ENCODE data around the gene ARIH1.
"Not testable (repeated sequence)": the region's sequence is repeated elsewhere in the genome, so short reads cannot be mapped to it uniquely, and the experiment has no call there.

Gene ARIH1

GRCh38 chr15:72473614-72474465, at the start of gene ARIH1:
Gene ARIH1, plus strand, starts transcription at chr15:72474330. Its CDS starts 310 bp downstream, at chr15:72474640.
- TF ChIP-seq JUND (IDR thresholded peaks at IDR 0.05; ENCODE audit: low read depth): no peak
- DNase-seq (ENCODE audit: low read depth in 1 of 2, low spot score in 1 of 2): peak; percentile 71 to 98
- in situ Hi-C loops (cut with HindIII; ENCODE audit: low pct_unique_long_range_greater_than_20kb, low sequenced_read_pairs): no loop called here

GRCh38 chr15:72426753-72427152, 47.4 kb upstream of the ARIH1 start:
- in situ Hi-C loops (cut with HindIII; ENCODE audit: low pct_unique_long_range_greater_than_20kb, low sequenced_read_pairs): no loop called here
- DNase-seq (ENCODE audit: low read depth in 1 of 2, low spot score in 1 of 2): no peak
- no peak for TF ChIP-seq JUND (IDR thresholded peaks at IDR 0.05; ENCODE audit: low read depth)

- DNase-seq (ENCODE audit: low read depth in 1 of 2, low spot score in 1 of 2): no peak
- in situ Hi-C loops (cut with HindIII; ENCODE audit: low pct_unique_long_range_greater_than_20kb, low sequenced_read_pairs): no loop called here
- no peak for TF ChIP-seq JUND (IDR thresholded peaks at IDR 0.05; ENCODE audit: low read depth)
Measured at GRCh38 chr15:72437650-72438316, 36.3 kb upstream of the ARIH1 start.

- in situ Hi-C loops (cut with HindIII; ENCODE audit: low pct_unique_long_range_greater_than_20kb, low sequenced_read_pairs); DNase-seq (ENCODE audit: low read depth in 1 of 2, low spot score in 1 of 2): not testable (repeated sequence)
Measured at GRCh38 chr15:72442848-72443247, 31.3 kb upstream of the ARIH1 start.

GRCh38 chr15:72445426-72445825, 28.7 kb upstream of the ARIH1 start:
- no peak for DNase-seq (ENCODE audit: low read depth in 1 of 2, low spot score in 1 of 2)
- in situ Hi-C loops (cut with HindIII; ENCODE audit: low pct_unique_long_range_greater_than_20kb, low sequenced_read_pairs): no loop called here
- TF ChIP-seq JUND (IDR thresholded peaks at IDR 0.05; ENCODE audit: low read depth): no peak

- TF ChIP-seq JUND (IDR thresholded peaks at IDR 0.05; ENCODE audit: low read depth): no peak
- in situ Hi-C loops (cut with HindIII; ENCODE audit: low pct_unique_long_range_greater_than_20kb, low sequenced_read_pairs): no loop called here
Measured at GRCh38 chr15:72450805-72451204, 23.3 kb upstream of the ARIH1 start.

GRCh38 chr15:72451224-72451623, 22.9 kb upstream of the ARIH1 start:
- TF ChIP-seq JUND (IDR thresholded peaks at IDR 0.05; ENCODE audit: low read depth): no peak
- DNase-seq (ENCODE audit: low read depth in 1 of 2, low spot score in 1 of 2): no peak
- in situ Hi-C loops (cut with HindIII; ENCODE audit: low pct_unique_long_range_greater_than_20kb, low sequenced_read_pairs): no loop called here

More at GRCh38 chr15:72450805-72451204, 23.3 kb upstream of the ARIH1 start:
- no peak for DNase-seq (ENCODE audit: low read depth in 1 of 2, low spot score in 1 of 2)

GRCh38 chr15:72456684-72457083, 17.4 kb upstream of the ARIH1 start:
- no peak for DNase-seq (ENCODE audit: low read depth in 1 of 2, low spot score in 1 of 2)
- in situ Hi-C loops (cut with HindIII; ENCODE audit: low pct_unique_long_range_greater_than_20kb, low sequenced_read_pairs): no loop called here
- no peak for TF ChIP-seq JUND (IDR thresholded peaks at IDR 0.05; ENCODE audit: low read depth)

- no peak for TF ChIP-seq JUND (IDR thresholded peaks at IDR 0.05; ENCODE audit: low read depth)
- DNase-seq (ENCODE audit: low read depth in 1 of 2, low spot score in 1 of 2): peak in 1 of 2 experiments; percentile 74
- in situ Hi-C loops (cut with HindIII; ENCODE audit: low pct_unique_long_range_greater_than_20kb, low sequenced_read_pairs): no loop called here
Measured at GRCh38 chr15:72460402-72460801, 13.7 kb upstream of the ARIH1 start.

- no peak for DNase-seq (ENCODE audit: low read depth in 1 of 2, low spot score in 1 of 2)
- no peak for TF ChIP-seq JUND (IDR thresholded peaks at IDR 0.05; ENCODE audit: low read depth)
- in situ Hi-C loops (cut with HindIII; ENCODE audit: low pct_unique_long_range_greater_than_20kb, low sequenced_read_pairs): no loop called here
Measured at GRCh38 chr15:72463702-72464101, 10.4 kb upstream of the ARIH1 start.

GRCh38 chr15:72464251-72464650, 9.9 kb upstream of the ARIH1 start:
- in situ Hi-C loops (cut with HindIII; ENCODE audit: low pct_unique_long_range_greater_than_20kb, low sequenced_read_pairs): no loop called here

GRCh38 chr15:72468103-72468502, 6.0 kb upstream of the ARIH1 start:
- no peak for DNase-seq (ENCODE audit: low read depth in 1 of 2, low spot score in 1 of 2)
- no peak for TF ChIP-seq JUND (IDR thresholded peaks at IDR 0.05; ENCODE audit: low read depth)
- in situ Hi-C loops (cut with HindIII; ENCODE audit: low pct_unique_long_range_greater_than_20kb, low sequenced_read_pairs): no loop called here

More at GRCh38 chr15:72464251-72464650, 9.9 kb upstream of the ARIH1 start:
- no peak for TF ChIP-seq JUND (IDR thresholded peaks at IDR 0.05; ENCODE audit: low read depth)
- DNase-seq (ENCODE audit: low read depth in 1 of 2, low spot score in 1 of 2): no peak

- DNase-seq (ENCODE audit: low read depth in 1 of 2, low spot score in 1 of 2): no peak
- in situ Hi-C loops (cut with HindIII; ENCODE audit: low pct_unique_long_range_greater_than_20kb, low sequenced_read_pairs): no loop called here
- no peak for TF ChIP-seq JUND (IDR thresholded peaks at IDR 0.05; ENCODE audit: low read depth)
Measured at GRCh38 chr15:72472992-72473610, 1.0 kb upstream of the ARIH1 start.

Measured in T47D (cell line).